ENCODE measurements around the gene XIRP2. TPM values are rescaled to one million over a fixed set of nuclear protein-coding genes. Genes with fewer than 3 reads are reported as not detected.

The XIRP2 gene
- polyA plus RNA-seq, 10 donors: 51.3 to 222 (median 160) TPM

DNA sequence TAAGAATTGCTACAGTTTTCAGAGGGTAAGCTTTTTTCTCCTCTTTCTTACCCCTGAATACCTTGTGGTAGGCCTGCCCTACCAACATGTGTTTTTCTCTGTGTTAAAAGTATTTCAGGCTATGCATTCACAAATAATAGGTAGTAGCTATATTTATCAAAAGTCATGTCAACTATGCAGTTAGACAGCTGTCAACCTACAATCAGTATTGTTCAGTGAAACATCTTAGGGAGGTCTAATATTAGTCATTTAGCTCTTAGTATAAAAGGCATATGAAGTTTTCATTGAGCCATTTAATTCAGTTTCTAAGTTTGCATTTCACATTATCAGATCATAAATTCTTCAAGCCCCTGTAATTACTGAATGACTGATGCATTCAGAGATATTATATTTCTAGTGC is 36.7 kb downstream of the XIRP2 start:
- DNase-seq: no peak

DNA sequence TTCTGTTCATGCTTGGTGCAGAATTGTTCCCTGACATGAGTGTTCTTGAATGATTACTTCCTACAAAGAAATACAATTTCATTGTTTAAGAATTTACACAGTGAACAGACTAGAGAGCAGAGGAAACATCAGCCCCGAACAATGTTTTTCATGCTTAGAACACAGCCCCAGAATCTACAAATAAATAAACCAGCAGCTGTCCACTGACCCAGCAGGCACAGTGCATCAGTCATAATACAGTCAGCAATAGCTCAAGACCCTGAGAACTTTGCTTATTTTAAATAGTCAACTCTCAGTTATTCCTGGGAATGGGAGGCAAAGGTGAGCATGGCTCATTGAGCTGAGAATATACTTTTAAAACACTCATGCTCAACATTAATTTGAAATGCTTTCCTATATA is 38.4 kb downstream of the XIRP2 start:
- no peak for DNase-seq

DNA sequence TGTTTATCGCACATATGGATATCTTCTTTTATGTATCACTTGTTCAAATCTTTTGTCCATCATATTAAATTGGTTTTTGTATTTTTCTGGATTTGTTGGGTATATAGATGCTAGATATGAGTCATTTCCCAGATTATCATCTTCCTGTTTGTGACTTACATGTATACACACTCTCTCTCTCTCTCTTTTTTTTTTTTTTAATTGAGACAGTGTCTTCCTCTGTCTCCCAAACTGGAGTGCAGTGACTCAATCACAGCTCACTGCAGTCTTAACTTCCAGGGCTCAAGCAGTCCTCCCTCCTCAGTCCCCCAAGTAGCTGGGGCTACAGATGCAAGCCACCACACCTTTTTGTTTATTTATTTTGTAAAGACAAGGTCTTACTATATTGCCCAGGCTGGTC is 43.8 kb downstream of the XIRP2 start:
- no peak for DNase-seq

DNA sequence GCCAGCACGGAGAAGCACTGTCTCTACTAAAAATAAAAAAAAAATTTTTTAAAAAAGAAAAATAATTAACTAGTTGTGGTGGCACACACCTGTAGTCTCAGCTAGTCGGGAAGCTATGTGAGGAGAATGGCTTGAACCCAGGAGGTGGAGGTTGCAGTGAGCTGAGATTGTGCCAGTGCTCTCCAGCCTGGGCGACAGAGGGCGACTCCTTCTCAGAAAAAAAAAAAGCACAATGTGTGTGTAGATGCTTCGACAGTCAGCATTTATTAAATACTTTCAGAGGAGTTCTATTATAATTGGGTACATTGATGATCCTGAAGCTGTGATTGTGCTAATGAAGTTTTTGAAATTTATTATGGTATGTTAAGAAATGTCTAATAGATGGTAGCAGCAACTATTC is 46.5 kb downstream of the XIRP2 start:
- no peak for DNase-seq

DNA sequence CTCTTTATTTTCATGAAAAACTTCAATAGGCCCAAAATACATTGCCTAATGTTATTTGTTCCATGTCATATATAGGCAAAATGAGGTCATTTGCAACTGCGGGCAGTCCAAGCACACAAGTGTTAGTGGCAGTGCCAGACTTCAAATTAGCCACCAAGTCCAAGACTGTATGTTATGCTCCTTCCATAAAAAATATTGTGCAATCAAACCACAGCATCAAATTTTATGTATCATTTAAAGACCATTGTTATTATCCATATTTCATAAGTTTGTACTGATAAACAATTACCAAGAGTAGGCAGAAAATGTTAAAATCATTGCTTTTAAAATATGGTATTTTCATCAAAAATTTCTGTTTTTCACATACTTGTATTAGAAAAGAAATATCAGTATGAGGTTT is 54.1 kb downstream of the XIRP2 start:
- no peak for DNase-seq

DNA sequence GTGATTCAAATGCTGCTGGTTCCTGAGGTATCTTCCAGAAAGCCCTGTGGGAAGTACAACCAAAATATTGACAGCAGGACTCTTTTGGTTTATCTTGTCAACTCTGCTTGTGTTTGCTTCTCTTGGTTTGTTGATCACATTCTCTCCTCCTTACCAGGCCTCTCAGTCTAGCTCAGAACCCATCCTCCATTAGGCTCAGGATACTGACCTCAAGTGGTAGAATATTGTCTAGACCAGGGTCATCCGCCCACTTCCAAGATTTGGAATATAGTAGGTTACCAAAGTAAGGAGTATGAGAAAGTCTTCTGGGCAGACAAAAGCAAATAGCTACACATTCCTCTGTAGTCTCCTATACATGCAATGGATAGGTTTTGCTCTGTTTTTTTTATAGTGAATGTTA is 56.6 kb downstream of the XIRP2 start:
- DNase-seq: no peak

DNA sequence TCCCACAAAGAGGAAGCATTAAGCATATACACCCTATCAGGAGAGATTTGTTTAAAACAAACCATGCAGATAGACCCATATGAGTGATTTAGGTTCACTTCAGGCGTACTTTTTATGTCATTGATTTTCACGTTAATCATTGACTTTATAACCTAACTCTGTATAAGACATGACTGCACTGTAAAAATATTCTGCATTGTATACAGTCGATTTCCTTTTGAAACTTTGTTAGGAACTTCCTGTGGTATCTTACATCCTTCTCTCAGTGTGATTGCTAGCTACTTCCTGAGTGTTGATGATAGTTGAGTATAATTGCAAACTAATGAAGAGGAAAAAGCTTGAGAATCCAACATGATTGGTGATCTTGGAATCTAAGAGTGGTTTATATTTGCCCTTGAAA is 69.4 kb downstream of the XIRP2 start:
- DNase-seq: no peak

DNA sequence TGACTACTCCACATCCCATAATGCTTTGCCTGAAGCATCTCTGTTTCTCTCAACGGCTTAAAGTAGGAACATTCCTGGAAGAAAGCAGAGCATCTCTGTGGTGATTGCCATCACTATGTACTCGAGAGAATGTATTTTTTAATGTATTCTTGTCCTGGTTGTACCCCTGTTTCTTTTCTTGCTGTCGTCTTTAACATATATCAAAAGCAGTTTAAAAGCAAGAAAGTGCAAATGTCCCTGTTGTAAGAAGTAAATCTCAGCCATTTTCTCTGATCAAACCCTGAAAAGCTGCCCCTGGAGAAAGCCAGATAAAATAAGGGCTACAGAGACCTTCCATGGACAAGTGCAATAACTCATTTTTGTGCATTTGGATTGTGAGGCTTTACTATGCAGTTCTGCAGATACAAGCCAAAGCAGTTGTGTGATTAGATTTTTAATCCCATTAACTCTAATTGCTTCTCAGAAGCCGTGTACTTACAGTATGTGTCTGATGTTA is 70.8 kb downstream of the XIRP2 start:
- no peak for DNase-seq

DNA sequence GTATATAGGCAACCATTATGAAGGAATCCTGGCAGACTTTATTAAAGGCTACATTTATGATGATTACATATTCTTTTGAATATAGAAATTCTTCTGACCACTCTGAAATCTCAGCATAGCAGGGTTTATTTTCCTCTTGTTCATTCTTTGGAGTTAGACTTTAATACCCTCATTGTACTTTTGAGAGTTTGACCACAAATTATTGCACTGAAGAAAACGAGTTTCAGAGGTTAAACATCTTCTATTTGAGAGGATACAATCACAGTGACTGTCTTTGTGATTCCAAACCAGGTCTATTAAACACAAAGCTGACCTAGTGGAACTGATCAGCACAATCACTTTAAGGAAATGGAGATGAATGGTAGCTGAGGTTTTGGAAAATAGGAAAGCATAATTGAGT is 71.3 kb downstream of the XIRP2 start:
- no peak for DNase-seq

DNA sequence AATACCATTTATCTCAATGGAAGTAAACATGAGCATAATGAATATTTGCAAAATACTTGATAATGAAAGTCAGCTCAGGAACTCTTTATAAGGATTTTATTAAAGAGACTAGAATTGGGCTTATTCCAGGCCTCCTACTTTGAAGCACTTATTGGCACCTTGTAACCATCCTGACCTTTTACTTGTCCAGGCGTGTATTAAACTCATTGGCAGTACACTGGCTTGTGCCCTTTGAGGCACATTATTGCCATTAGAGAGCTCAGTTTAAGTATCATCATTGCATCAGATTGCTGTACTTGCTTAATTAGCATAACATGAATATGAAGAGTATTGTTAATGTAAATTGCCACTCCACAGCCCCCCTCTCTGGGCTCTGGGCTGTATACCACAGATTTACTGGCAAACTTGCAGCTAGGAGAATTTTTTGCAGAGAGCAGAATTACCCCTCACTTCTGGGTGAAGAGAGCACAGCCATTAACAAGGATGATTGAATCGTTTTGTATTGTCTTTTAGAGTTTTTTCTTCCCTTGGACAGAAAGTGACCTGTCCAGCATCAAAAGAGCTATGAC is 72.5 kb downstream of the XIRP2 start:
- no peak for DNase-seq

DNA sequence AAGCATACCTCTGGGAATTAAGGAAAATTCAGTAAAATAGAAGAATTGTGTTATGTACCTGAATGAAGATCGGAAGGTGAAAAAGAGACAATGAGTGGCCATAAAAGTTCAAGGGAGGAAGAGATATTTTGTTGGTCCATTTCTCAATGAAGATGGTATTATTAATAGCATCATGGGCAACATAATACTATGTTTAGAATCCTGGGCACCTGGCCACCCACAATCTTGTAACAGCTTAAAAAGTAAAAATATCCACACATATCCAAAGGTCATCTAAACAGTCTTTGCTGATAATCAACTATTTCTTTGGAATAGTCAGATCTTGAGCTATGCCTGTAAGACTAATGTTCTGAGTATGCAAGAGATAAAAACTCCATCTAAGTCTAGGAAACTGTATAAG is 73.7 kb downstream of the XIRP2 start:
- no peak for DNase-seq

DNA sequence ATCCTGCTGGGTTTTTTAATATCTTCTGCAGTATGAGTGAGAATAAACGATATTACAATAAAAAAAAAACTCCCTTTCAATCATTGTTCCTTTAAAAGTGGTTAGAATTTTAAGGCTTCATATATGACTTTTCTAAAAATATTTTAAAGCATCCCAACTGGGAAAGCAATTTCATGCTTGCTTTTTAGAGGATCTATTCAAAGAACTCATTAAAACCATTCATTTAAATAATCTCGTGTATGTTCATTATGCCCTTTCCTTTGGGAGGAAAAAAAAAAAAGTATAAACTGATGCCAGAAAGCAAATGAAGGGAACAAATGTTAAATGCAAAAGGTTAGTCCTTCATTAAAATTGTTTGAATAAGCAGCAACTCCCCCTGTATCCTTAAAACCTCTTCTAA is 81.2 kb downstream of the XIRP2 start:
- no peak for DNase-seq

DNA sequence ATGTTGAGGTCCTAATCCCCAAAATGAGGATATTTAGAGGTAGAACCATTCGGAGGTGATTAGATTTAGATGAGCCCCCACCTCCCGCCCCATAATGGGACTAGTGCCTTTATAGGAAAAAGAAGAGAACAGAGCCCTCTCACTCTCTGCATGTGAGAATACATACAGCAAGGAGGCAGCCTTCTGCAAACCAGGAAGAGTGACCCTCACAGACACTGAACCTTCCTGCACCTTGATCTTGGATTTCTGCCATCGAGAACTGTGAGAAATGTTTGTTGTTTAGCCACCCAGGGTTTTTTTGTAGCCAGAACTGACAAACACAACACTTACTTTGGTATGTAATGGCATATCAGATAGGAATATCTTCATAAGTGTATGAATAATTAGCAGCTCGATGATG is 83.7 kb downstream of the XIRP2 start:
- DNase-seq: no peak

DNA sequence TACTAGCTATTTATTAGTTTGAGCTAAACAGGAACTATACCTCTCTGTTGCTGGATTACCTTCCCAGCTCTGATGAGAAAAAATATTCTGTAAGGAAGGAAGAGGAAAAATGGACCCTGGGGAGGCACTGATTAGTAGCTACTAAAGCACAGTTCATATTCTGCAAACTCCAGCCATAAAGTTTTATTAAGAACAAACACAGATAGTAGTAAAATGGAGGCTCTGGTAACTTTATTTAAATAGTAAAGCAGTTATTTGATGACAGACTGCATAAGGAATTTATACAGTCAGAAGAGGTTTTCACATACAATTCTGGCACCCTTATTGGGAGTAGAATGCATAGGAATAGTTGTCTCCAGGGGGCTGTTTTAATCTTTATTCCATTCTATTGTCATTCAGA is 84.1 kb downstream of the XIRP2 start:
- no peak for DNase-seq

DNA sequence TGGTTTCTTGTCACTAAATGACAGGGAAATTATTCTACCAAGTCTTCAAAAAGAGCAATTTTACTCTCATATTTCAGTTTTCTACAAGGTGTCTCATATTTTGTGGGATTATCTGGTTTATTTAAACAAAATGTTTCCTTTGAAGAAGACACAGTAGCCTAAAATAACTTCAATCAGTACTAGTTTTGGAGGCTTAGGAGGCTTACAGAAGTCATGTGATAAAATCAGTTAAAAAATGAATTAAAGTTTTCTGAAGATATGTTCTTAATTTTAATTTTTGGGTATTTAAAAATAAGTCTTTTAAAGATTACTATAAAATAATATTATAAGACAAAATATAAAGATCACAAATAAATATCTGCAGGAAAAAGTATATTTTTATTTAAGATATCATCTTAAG is 95.9 kb downstream of the XIRP2 start:
- DNase-seq: no peak

DNA sequence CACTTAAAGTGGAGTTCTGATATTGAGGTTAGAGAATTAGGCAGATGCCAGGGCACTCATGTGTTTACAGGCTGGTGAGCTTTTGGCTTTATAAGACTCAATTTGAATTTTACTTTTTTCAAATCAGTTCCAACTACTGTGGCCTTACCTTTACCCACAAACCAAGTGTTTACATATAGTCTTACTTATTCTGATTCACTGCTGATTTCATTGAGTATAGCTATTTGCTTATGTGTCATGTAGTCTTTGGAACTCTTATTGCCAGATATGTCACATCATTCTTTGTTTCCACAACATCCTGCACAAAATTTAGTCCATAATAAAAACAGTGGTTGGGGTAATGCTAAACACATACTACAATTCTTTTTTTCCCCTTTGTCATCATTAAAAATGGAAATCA is 96.5 kb downstream of the XIRP2 start:
- no peak for DNase-seq

DNA sequence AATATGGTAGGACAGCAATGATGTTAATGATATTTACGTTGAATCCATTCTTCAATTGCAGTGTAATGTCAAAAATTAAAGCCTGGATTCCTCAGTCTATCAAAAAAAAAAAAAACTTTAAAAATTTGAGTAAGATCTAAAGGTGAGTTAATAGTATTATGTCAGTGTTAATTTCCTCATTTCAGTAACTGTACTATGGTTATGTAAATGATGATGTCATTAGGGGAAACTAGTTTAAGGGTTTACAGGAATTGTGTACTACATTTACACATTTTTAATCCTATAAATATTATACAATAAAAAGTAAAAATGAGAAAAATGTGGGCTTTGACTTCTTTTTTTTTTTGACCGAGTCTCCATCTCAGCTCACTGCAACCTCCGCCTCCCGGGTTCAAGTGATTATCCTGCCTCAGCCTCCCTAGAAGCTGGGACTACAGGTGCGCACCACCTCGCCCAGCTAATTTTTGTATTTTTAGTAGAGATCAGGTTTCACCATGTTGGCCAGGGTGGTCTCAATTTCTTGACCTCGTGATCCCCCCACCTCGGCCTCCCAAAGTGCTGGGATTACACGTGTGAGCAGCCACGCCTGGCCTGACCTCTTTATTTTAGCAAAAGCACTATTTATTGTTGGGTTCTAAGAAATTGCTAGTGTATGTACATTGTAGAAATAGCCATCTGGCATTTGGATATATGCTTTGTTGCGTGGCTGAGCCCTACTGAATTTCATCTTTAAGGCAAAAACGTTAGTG is 106.5 kb downstream of the XIRP2 start:
- no peak for DNase-seq

DNA sequence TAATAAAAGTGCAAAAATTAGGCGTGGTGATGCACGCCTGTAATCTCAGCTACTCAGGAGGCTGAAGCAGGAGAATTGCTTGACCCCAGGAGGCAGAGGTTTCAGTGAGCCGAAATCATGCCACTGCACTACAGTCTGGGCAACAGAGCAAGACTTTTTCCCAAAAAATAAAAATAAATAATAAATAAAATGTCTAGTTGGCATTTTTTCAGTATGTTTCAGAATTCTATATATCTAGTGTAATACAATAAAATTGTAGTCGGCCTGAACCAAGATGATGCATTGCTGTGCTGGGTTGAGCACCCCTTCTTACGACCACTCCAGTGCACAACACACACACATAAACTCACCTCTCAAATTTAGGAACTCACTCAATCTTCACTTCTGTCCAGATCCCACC is 108.2 kb downstream of the XIRP2 start:
- DNase-seq: no peak

DNA sequence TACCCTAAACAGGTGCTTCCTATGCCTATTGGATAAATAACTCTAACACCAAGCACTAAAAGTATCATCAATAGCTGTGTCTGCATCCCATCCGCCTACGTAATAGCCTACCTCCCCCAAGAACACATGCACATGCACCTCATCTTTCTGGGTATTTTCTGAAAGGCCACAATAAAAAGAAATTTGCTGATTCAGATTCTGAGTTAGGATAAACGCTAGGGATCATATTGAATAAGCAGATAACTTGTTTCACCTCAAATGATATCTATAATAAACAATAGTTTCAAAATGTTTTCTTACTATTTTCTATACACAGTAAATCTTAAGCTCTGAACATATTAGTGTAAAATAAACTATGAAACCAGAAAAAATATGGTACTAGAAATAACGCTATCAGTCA is 112.9 kb downstream of the XIRP2 start:
- no peak for DNase-seq

DNA sequence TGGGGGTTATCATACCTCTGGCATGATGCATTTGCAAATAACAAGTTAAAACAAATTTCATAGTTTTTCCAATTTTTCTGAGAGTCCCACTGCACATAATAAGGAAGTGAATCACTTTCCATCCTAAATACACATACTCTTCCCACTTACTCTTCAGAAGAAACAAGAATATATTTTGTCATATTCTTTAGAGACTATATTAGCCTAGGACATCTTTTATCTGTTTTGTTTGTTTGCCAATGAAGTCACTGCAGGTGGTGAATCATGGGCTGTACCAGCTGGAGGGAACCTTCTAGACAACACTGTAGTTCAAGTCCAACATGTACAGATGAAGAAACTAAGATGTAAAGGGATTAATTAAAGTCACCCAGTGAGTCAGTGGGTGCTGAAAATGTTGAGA is 116.8 kb downstream of the XIRP2 start:
- DNase-seq: peak in 1 of 3 donors; percentile 3

DNA sequence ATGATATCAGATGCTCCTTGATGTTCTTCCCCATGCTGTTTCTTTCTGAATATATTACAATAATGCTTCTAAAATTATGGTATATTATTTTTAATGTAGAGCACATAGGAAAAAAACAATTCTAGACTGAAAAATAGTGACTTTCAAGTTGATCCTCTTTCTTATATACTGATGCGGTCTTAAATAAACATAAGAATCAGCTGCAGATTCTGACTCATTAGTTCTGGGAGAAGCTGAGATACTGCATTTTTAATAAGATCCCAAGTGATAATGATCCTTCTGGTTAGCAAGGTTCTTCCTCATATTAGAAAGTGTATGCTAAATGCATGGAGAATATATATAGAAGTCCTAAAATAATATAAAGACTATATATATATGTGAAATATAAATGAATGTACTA is 124.9 kb downstream of the XIRP2 start:
- DNase-seq: no peak

DNA sequence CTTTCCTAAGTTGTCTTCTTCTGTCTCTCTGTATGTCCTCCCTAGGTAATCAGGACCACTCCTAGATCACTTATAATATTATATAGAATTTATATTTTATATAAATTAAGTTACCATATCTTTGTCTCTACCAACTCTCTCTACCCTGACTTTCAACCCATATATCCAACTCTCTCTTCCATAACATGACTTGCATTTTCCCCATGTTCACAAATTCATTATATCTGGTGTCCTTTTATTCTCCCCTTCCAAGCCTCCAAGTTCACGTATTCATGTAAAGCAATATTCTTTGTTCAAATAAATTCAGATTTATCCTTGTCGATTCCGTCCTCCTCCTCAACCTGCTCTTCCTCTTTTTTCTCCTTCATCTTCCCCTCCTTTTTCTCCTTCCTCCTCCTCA is 127.5 kb downstream of the XIRP2 start:
- no peak for DNase-seq

DNA sequence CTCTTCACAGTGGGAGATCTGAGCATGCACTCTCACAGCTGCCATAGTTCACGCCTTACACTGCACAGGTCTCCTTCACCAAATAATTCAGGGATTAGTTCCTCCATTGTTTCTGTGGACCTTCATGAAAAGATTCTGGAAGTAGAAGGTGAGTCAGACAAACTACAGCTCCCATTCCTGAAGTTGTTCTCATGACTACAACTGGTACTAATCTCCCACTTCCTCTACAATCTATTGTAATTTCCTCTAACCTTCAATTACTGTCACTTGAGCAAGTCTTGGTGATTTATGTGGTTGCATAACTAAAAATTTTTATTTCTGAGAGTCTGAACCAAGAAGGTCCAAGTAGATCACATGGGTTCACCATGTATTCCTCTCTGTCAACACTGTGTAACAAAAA is 128.7 kb downstream of the XIRP2 start:
- DNase-seq: no peak

DNA sequence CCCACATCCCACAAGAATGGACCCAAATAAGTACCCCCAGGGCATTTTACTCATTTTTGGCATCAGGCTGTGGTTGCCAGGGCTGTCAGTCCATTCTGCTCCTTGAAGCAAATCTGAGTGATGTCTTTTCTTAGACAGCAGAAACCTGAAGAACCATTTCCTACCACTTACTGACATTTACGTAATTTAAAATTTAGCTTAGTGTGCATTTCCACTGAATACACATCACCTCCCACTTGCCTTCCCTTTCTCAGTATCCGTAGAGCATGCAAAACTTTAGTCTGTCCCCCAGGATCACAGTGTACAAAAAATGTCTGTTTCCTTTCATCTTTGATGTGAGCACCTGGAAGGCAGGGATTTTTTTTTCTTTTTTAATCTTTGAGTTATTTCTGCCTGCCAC is 130.3 kb downstream of the XIRP2 start:
- no peak for DNase-seq
